ENCODE measurements around the gene DHX16.
"Not testable (repeated sequence)": the region's sequence is repeated elsewhere in the genome, so short reads cannot be mapped to it uniquely, and the experiment has no call there.

DHX16 gene

DNA sequence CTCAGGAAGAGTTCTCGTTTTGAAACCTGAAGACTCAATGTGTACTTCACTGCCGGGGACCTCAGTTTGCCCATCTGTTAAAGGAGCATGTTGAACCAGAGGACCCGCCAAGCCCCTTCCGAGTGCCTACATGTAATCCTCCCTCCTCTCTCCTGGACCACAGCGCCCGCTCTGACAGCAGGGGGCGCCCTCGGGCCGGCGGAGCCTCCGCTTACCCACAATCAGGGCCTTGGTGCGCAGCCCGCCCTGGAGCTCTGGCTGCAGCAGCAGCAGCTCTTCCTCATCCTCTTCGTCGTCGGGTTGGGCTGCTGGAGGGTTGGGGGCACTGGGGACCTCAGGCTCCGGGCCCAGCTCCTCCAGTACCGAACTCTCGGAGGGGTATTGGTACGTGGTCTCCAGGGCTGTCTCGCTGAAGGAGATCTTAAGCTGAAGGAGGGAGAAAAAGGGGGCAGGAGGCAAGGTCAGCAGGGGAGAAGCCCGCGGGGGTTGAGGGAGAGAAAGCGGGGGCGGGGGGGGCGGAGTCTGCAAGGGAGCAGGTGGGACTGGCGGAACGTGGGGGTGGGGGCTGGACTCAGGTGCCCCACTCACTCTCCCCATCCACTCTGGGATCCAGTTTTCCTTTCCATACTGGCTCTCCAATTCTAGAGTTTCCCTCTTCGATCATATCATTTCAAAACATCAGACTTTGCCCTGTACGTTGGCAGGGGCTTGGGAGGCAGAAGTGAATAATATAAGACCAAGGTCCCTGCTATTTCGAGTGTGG, 6.3 kb upstream of the DHX16 start:
- peak; percentile 92 for DNase-seq

GRCh38 chr6:30676660-30677285, 4.0 kb upstream of the DHX16 start:
- no peak for DNase-seq

DNA sequence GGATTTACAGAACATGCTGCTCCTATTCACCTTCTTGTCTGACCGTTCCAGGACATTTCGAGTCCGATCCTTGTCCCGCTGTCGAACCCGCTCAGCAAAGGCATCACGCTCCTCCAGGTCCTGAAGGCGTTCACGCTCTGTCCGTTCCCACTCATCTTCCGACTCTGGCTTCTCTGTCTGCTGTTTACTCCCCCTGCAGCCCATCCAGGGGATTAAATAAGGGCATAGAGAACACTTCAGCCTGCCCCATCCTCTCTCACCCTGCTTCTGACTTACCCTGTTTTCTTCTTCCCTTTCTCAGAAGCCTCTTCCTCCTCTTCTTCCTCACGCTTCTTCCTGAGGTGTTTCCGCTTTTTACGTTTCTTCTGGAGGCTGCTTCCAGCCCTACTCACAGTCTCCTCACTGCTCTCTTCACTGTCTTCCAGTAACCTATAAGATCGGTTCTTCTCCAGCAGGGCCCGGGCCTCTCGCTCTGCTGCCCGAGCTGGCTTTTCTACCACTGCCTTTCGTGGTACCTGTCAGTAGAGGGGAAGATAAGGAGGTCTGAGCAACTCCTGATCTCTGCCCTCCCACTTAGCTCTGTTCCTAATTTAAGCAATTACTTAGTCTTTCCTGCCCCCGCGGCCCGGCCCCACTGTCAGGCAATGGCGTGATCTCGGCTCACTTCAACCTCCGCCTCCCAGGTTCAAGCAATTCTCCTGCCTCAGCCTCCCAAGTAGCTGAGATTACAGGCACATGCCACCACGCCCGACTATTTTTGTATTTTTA, 1.9 kb downstream of the DHX16 start:
- DNase-seq, result no peak

GRCh38 chr6:30666300-30666699, 6.5 kb downstream of the DHX16 start:
- DNase-seq, result not testable (repeated sequence)

- DNase-seq, result no peak
Observed at GRCh38 chr6:30664994-30665767, 7.6 kb downstream of the DHX16 start.

- DNase-seq, result not testable (repeated sequence)
Observed at GRCh38 chr6:30657922-30658321, 14.9 kb downstream of the DHX16 start.

- no peak for DNase-seq
Observed at GRCh38 chr6:30657454-30657853, 15.4 kb downstream of the DHX16 start.

GRCh38 chr6:30656513-30656912, 16.3 kb downstream of the DHX16 start:
- DNase-seq, result no peak

GRCh38 chr6:30655743-30656094, 17.1 kb downstream of the DHX16 start:
- DNase-seq, result no peak

DNA sequence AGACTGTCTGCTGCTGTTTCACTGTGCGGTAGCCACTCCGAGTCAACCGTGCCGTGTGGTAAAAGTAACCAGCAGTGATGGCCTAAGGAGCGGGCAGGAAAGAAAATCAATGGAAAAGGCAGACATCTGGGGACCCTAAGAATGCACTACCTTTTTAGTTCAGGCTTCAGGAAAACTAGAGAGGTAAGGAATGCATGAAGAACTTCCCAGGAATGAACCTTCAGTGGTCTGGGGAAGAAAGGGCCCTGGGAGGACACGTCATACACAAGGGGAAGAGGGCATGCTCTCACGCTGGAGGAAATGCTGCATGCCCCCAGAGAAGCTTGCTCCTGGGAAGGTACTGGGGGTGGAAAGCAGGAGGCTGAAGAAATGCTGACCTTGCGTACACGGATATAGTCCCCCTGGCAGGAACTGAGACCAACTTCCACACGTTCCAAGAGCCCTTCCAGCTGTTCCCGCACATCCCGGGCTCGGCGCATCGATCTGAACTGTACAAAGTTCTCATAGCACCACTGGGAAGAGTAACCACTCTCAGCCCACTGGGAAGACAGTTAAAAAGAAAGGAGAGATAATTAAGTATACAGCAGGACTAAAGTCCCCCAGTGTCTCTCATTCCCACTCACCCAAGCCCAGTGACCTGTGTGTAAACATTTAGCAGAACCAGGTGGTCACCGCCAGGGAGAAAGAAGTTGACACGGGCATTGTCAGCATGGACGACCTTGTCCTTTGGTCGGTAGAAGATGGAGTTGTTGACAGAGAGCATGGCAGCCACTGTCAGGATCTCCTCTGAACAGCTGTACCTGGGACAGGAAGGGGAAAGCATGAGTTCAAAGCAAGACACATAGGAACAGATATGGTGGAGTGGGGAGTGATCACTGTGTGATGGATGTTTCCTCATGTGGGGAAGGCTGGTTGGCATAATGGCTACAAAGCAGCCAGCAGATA, 17.7 kb downstream of the DHX16 start:
- DNase-seq, result no peak

GRCh38 chr6:30651143-30651542, 21.7 kb downstream of the DHX16 start:
- no peak for DNase-seq

DNA sequence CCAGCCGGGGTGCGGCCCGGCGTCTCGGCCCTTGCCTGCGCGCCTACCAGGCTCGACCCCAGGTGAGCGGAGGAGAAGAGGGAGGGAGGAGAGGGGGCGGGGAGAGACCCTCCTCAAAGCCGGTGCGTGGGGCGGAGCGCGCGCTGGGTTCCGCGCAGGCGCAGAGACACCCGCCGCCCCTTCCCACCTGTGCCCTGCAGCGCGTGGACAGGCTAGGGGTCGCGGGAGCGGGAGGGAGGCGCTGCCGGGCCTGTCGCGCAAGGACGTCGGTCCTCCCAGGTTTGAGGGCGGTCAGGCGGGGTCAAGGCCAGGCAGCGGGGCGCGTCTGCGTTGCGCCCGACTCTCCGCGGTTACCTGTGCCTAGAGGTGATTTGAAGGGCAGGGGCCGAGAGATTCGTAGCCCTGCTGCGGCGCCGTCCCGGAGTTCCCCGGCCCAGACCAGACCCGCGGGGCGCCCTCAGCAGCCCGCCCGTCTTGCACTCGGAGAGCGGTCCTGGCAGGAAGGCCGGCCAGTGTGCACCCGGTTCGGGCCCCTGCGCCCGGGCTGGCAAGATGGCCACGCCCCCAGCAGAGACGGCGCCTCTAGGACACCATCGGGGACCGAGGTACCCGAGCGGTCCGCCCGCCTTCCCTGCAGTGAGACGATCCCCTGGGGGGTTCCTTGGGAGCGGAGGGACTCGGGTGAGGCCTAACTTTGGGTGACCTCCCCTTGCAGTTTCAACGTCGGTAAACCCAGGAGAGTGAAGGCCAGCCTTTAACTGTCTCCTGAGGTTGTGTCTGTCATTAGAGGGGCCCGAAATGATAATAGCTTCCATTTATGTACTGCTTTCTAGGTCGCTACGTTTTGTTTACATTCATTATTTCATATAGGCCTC, 25.3 kb downstream of the DHX16 start:
- peak; percentile 76 for DNase-seq

- peak; percentile 95 for DNase-seq
Observed at GRCh38 chr6:30646450-30647241, 26.2 kb downstream of the DHX16 start, which contains the start of gene C6orf136. Gene C6orf136 (plus strand): TSS chr6:30647133. CDS start chr6:30647232, 99 bp downstream.

- no peak for DNase-seq
Observed at GRCh38 chr6:30645989-30646388, 26.8 kb downstream of the DHX16 start.

GRCh38 chr6:30644769-30645168, 28.0 kb downstream of the DHX16 start:
- no peak for DNase-seq

DNA sequence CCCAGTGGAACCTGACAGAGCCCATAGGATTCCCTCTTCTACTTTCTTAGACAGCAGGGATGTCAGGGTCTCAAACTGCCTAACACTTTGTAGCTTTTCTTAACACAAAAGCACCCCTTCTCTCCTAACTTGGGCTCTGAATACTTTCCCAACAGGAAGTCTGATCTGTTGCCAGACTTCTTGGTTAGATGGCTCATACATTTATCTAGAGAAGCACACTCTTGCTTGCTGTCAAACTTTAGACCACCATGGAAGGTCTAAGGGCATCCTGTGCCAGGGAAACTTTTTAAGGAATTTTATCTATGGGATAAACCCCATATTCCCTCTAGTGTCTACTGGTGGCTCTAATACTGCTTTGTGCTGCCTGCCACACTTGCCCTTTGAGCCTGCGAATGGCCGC, 29.1 kb downstream of the DHX16 start:
- DNase-seq, result no peak

- no peak for DNase-seq
Observed at GRCh38 chr6:30641048-30641447, 31.8 kb downstream of the DHX16 start.

- no peak for DNase-seq
Observed at GRCh38 chr6:30640481-30640880, 32.3 kb downstream of the DHX16 start.

- DNase-seq, result no peak
Observed at GRCh38 chr6:30635834-30636233, 37.0 kb downstream of the DHX16 start.
